H1 (cell line): ENCODE results near the gene KCNA2.

Source experiments
- CTCF ChIP-seq, 3 experiments: IDR thresholded peaks; 1 replicate in 2 of 3; 2 replicates in 1 of 3; pipeline versions ENCODE4 v1.5.1 to v1.6.1; 2011; ENCODE audit warnings: low read length in 3 of 3, mild to moderate bottlenecking in 3 of 3, inconsistent platforms in 2 of 3, low read depth in 1 of 3, moderate library complexity in 1 of 3; ENCODE audit not compliant: insufficient read depth in 1 of 3; ENCODE audit errors: control extremely low read depth in 1 of 3
- EP300 ChIP-seq, 2 experiments: IDR thresholded peaks; 1 replicate in 1 of 2; 2 replicates in 1 of 2; pipeline ENCODE4 v1.6.1; 2011 to 2012; ENCODE audit warnings: low read depth in 2 of 2, low read length in 2 of 2, mild to moderate bottlenecking in 2 of 2, borderline replicate concordance in 1 of 2, inconsistent platforms in 1 of 2, moderate library complexity in 1 of 2
- EZH2 ChIP-seq: fragments of 200-600 bp; sonication (generic); IDR thresholded peaks from 2 replicates; pipeline ENCODE4 v1.7.1; 2012; ENCODE audit warnings: low read depth, mild to moderate bottlenecking, moderate library complexity, low read length, inconsistent platforms; ENCODE audit not compliant: severe bottlenecking
- GABPA ChIP-seq: IDR thresholded peaks from 2 replicates; pipeline ENCODE4 v1.6.1; 2011; ENCODE audit warnings: mild to moderate bottlenecking, low read length, moderate library complexity, borderline replicate concordance; ENCODE audit not compliant: insufficient read depth
- MAFK ChIP-seq: IDR thresholded peaks from 2 replicates; pipeline ENCODE4 v1.6.1; 2012; ENCODE audit warnings: low read depth, mild to moderate bottlenecking, improper control_type of control experiment, low read length
- POLR2A ChIP-seq, 2 experiments: IDR thresholded peaks; 1 replicate in 1 of 2; 2 replicates in 1 of 2; pipeline ENCODE4 v1.6.1; 2011; ENCODE audit warnings: low read depth in 2 of 2, low read length in 2 of 2, mild to moderate bottlenecking in 2 of 2; ENCODE audit errors: control extremely low read depth in 1 of 2
- RFX5 ChIP-seq: IDR thresholded peaks from 2 replicates; pipeline ENCODE4 v1.6.1; 2011; ENCODE audit warnings: low read depth, low read length, improper control_type of control experiment, borderline replicate concordance
- SP4 ChIP-seq: IDR thresholded peaks from 2 replicates; pipeline ENCODE4 v1.6.1; 2012; ENCODE audit warnings: low read length, inconsistent platforms
- TEAD4 ChIP-seq: IDR thresholded peaks from 2 replicates; pipeline ENCODE4 v1.6.1; 2012; ENCODE audit warnings: low read depth, low read length, inconsistent platforms, mixed read lengths
- USF2 ChIP-seq: IDR thresholded peaks from 2 replicates; pipeline ENCODE4 v1.6.1; 2011; ENCODE audit warnings: low read length, improper control_type of control experiment

- TF ChIP-seq GABPA = no peak
- no peak for TF ChIP-seq SP4
- peak; percentile 9 for TF ChIP-seq EZH2
- no peak for TF ChIP-seq TEAD4
- no peak for TF ChIP-seq MAFK
- TF ChIP-seq USF2 = no peak
- TF ChIP-seq EP300 (IDR thresholded peaks at IDR 0.05; ENCODE audit: borderline replicate concordance in 1 of 2, low read depth in 2 of 2, low read length in 2 of 2) = no peak
- no peak for TF ChIP-seq CTCF (IDR thresholded peaks at IDR 0.05; ENCODE audit: control extremely low read depth in 1 of 3, insufficient read depth in 1 of 3, low read depth in 1 of 3, low read length in 3 of 3)
- TF ChIP-seq RFX5 = no peak
- TF ChIP-seq POLR2A (IDR thresholded peaks at IDR 0.05; ENCODE audit: control extremely low read depth in 1 of 2, low read depth in 2 of 2, low read length in 2 of 2) = no peak
Observed at GRCh38 chr1:110608247-110608646, 2.1 kb upstream of the KCNA2 start.
